Measurements from ENCODE around the gene RESF1. TPM values are rescaled to one million over a fixed set of nuclear protein-coding genes. Genes with fewer than 3 reads are reported as not detected.

Gene RESF1
- total RNA-seq, 1 donor from 2014 or later, result 22.6 TPM

Other genes with a start within 250 kb of the RESF1 start
- gene AMN1, start 230.4 kb upstream of the RESF1 start, total RNA-seq, result 5.3 and 8.5 TPM in 2 replicates
- gene BICD1, start 147.4 kb downstream of the RESF1 start, total RNA-seq, result 42.7 and 47.6 TPM in 2 replicates